ENCODE results near the gene PPHLN1.

GRCh38 chr12:42326541-42327226 lies 717 bp downstream of the PPHLN1 start:
- TF ChIP-seq CTCF (IDR thresholded peaks at IDR 0.05 in 4 of 5, conservative IDR thresholded peaks at IDR 0.05 in 1 of 5) (no peak), POLR2A (IDR thresholded peaks at IDR 0.05) (no peak)

All from gastrocnemius medialis (tissue), 4 donors.